B cell (primary cell): ENCODE measurements around the gene PAMR1. TPM values are rescaled to one million over a fixed set of nuclear protein-coding genes. Genes with fewer than 3 reads are reported as not detected.

Source experiments
- ATAC-seq: fragments of 200-7000 bp; cut with Tn5 transposase; one replicate; pipeline ENCODE4 v1.10.0; 2021; ENCODE audit warnings: low read depth, mild to moderate bottlenecking, moderate number of reproducible peaks, moderate library complexity
- CTCF ChIA-PET: fragments of 350-600 bp; sonication (Branson Sonifier 250); formaldehyde crosslinking; loops from one replicate; lab custom pipeline; 2021; ENCODE audit warnings: antibody characterized with exemption, inconsistent platforms; lab: Charles Lee
- POLR2A ChIA-PET: fragments of 350-600 bp; sonication (Branson Sonifier 250); formaldehyde crosslinking; loops from one replicate; lab custom pipeline; 2021; ENCODE audit warnings: antibody characterized with exemption; lab: Charles Lee
- DNase-seq: peaks from one replicate; pipeline ENCODE4 v3.0.0; 2013
- H2AFZ ChIP-seq: 2 replicates; pipeline ENCODE4 v1.6.1; 2012; ENCODE audit warnings: mild to moderate bottlenecking, low read depth, low read length; ENCODE audit not compliant: insufficient read depth, poor library complexity, severe bottlenecking
- H3K27ac ChIP-seq, 2 donors: 1 replicate in 1 of 2; 2 replicates in 1 of 2; pipeline ENCODE4 v1.5.1; 2012 to 2013; ENCODE audit warnings: low read length in 2 of 2, mild to moderate bottlenecking in 2 of 2, moderate library complexity in 1 of 2
- H3K27me3 ChIP-seq, 4 experiments: fragments of 200-600 bp in 1 of 4; sonication (generic) in 1 of 4; replicated peaks in 1 of 4; 1 replicate in 2 of 4; 2 replicates in 2 of 4; pipeline versions ENCODE4 v1.6.1 to v1.7.0; 2013 to 2016; ENCODE audit warnings: low read length in 3 of 4, mild to moderate bottlenecking in 2 of 4, mixed read lengths in 1 of 4, moderate library complexity in 1 of 4; ENCODE audit not compliant: insufficient read depth in 4 of 4, control insufficient read depth in 3 of 4; ENCODE audit errors: control extremely low read depth in 1 of 4
- H3K36me3 ChIP-seq, 2 experiments: replicated peaks in 1 of 2; 1 replicate in 1 of 2; 2 replicates in 1 of 2; pipeline versions ENCODE4 v1.6.1 to v1.7.1; 2013; ENCODE audit warnings: low read length in 1 of 2; ENCODE audit not compliant: insufficient read depth in 2 of 2, control insufficient read depth in 1 of 2; ENCODE audit errors: control extremely low read depth in 1 of 2, extremely low read depth in 1 of 2
- H3K4me1 ChIP-seq, 2 donors: fragments of 200-600 bp in 1 of 2; sonication (generic) in 1 of 2; 1 replicate in 1 of 2; 2 replicates in 1 of 2; pipeline versions ENCODE4 v1.5.1 to v1.6.1; 2013 to 2017; ENCODE audit warnings: low read length in 2 of 2; ENCODE audit not compliant: control insufficient read depth in 2 of 2, insufficient read depth in 2 of 2
- H3K4me2 ChIP-seq: replicated peaks from 2 replicates; pipeline ENCODE3; 2012; ENCODE audit warnings: mild to moderate bottlenecking, low read depth, low read length; ENCODE audit not compliant: poor library complexity, severe bottlenecking
- H3K4me3 ChIP-seq, 5 experiments: fragments of 200-600 bp in 1 of 5; sonication (generic) in 1 of 5; 1 replicate in 3 of 5; 2 replicates in 2 of 5; pipeline versions ENCODE4 v1.5.1 to v1.7.0; 2011 to 2016; ENCODE audit warnings: low read length in 4 of 5, mild to moderate bottlenecking in 4 of 5, low read depth in 2 of 5, control low read depth in 1 of 5, moderate library complexity in 1 of 5; ENCODE audit not compliant: insufficient read depth in 1 of 5; ENCODE audit errors: control extremely low read depth in 1 of 5, extremely low read depth in 1 of 5
- H3K79me2 ChIP-seq: fragments of 200-600 bp; sonication (generic); one replicate; pipeline ENCODE4 v1.6.0; 2016; ENCODE audit warnings: low read length; ENCODE audit not compliant: control insufficient read depth, insufficient read depth
- H3K9ac ChIP-seq: fragments of 200-600 bp; sonication (generic); 2 replicates; pipeline ENCODE4 v1.6.1; 2017; ENCODE audit warnings: mild to moderate bottlenecking, low read length, moderate library complexity
- H3K9me3 ChIP-seq, 3 donors: one replicate each; pipeline versions ENCODE4 v1.6.1 to v1.7.1; 2013; ENCODE audit warnings: low read length in 2 of 3; ENCODE audit not compliant: control insufficient read depth in 2 of 3, insufficient read depth in 1 of 3; ENCODE audit errors: control extremely low read depth in 1 of 3
- H4K20me1 ChIP-seq: 2 replicates; pipeline ENCODE4 v1.6.0; 2012; ENCODE audit warnings: mild to moderate bottlenecking, low read length; ENCODE audit not compliant: insufficient read depth, control insufficient read depth, poor library complexity, severe bottlenecking
- H3K27ac Mint-ChIP-seq: one replicate; pipeline ENCODE4 v1.8.0; 2021; ENCODE audit warnings: mixed read lengths
- H3K27me3 Mint-ChIP-seq: one replicate; pipeline ENCODE4 v1.8.0; 2021; ENCODE audit warnings: mixed read lengths
- H3K4me1 Mint-ChIP-seq: one replicate; pipeline ENCODE4 v1.8.0; 2021; ENCODE audit warnings: mixed read lengths
- H3K4me3 Mint-ChIP-seq: one replicate; pipeline ENCODE4 v1.8.0; 2021; ENCODE audit warnings: mixed read lengths
- H3K9me3 Mint-ChIP-seq: one replicate; pipeline ENCODE4 v1.8.0; 2022; ENCODE audit warnings: mixed read lengths; ENCODE audit not compliant: insufficient read depth
- EZH2 ChIP-seq: IDR thresholded peaks from 2 replicates; pipeline ENCODE4 v1.6.1; 2012; ENCODE audit warnings: borderline replicate concordance, low read depth, mild to moderate bottlenecking, moderate library complexity, low read length; ENCODE audit not compliant: insufficient read depth, poor library complexity, severe bottlenecking
- WGBS: methylation state at CpG from one replicate; pipeline ENCODE4 v1.1.5; 2013; ENCODE audit warnings: missing lambda C conversion rate; ENCODE audit not compliant: insufficient coverage; 5-methylcytosine and 5-hydroxymethylcytosine counted together
- intact Hi-C: fragments of 100-400 bp; cut with micrococcal nuclease; formaldehyde crosslinking; loops from one replicate; pipeline ENCODE4 v1.10.0; 2022
- polyA plus RNA-seq: library from polyadenylated mRNA; depleted of rRNA; stranded (reverse); fragments of >200 nt; gene quantifications from 2 replicates; pipeline ENCODE4 v1.2.3, GENCODE V29; 2012
- total RNA-seq, 2 donors: library from RNA; stranded (reverse); fragments of 120-200 nt in 1 of 2; gene quantifications; 1 replicate in 1 of 2; 2 replicates in 1 of 2; pipeline versions ENCODE4 v1.2.3 to v1.2.4, GENCODE V29; 2013 to 2022
- TF ChIP-seq, protein P1 (sequence below): fragments of 200-600 bp; IDR thresholded peaks from one replicate; pipeline ENCODE4 v1.8.0; 2022; ENCODE audit warnings: antibody characterized with exemption, mild to moderate bottlenecking

PAMR1 gene
- total and polyA plus RNA-seq, 2 donors (not counting 1 experiment from before 2014, with no cell fraction given) = not detected

DNA sequence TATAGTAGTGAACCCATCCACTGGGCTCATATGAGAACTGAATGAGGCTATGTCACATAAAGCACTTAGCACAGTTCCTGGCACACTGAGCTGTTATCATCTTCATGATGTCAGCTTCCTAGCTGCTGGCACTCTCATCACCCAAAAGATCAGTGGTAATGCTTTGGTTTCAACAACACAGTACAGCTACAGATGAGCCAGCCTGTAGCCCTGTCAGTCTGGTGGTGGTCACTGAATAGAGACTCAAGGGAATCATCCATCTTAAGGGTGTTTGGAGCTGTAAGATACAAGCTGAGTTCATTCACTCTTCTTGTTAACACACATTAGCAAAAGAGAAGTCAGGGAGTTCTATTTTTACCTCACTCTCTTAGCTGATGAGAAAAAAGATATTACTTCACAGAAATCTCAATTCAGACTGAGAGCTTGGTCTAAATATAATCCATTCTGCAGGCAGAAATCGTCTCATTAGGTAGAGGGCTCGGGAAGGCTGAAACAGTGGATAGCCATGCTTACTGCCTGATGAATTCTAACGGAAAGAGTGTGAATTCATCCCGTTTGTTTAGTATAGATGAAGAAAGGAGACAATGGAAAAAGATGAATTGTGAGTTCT lies 99.7 kb downstream of the PAMR1 start:
- ChIA-PET CTCF (interaction anchor here (1.5 kb wide), 1 partner anchor 9 kb away, joined by 3 read pairs; no protein-coding TSS in a partner anchor), POLR2A (no interaction called here)
- H3K27me3 Mint-ChIP-seq = peaks cover 68% of the 10 kb centered on the region
- no peak for DNase-seq
- no peak overlapping the region for H3K4me2 ChIP-seq
- peaks cover 0 to 51% (median 22%) of the 10 kb centered on the region in 4 experiments for H3K27me3 ChIP-seq
- TF ChIP-seq EZH2 = no peak
- TF ChIP-seq, protein P1, sequence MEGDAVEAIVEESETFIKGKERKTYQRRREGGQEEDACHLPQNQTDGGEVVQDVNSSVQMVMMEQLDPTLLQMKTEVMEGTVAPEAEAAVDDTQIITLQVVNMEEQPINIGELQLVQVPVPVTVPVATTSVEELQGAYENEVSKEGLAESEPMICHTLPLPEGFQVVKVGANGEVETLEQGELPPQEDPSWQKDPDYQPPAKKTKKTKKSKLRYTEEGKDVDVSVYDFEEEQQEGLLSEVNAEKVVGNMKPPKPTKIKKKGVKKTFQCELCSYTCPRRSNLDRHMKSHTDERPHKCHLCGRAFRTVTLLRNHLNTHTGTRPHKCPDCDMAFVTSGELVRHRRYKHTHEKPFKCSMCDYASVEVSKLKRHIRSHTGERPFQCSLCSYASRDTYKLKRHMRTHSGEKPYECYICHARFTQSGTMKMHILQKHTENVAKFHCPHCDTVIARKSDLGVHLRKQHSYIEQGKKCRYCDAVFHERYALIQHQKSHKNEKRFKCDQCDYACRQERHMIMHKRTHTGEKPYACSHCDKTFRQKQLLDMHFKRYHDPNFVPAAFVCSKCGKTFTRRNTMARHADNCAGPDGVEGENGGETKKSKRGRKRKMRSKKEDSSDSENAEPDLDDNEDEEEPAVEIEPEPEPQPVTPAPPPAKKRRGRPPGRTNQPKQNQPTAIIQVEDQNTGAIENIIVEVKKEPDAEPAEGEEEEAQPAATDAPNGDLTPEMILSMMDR = no peak
- peaks cover 2% of the 10 kb centered on the region for H3K4me1 Mint-ChIP-seq
- no peaks in the 10 kb centered on the region for H3K9me3 ChIP-seq
- H2AFZ ChIP-seq = no peak overlapping the region
- no peaks in the 10 kb centered on the region for H4K20me1 ChIP-seq
- H3K4me3 Mint-ChIP-seq = no peak overlapping the region
- H3K27ac Mint-ChIP-seq = no peak overlapping the region
- no peaks in the 10 kb centered on the region for H3K4me1 ChIP-seq
- no peak overlapping the region for H3K9ac ChIP-seq
- ATAC-seq = no peak
- H3K36me3 ChIP-seq = no peaks in the 10 kb centered on the region
- H3K4me3 ChIP-seq = no peak overlapping the region
- H3K27ac ChIP-seq = no peak overlapping the region
- intact Hi-C loops = no loop called here
- H3K79me2 ChIP-seq = no peaks in the 10 kb centered on the region
- 85% methylated on average over 3 of the region's 4 CpGs for WGBS
- H3K9me3 Mint-ChIP-seq = no peaks in the 10 kb centered on the region

DNA sequence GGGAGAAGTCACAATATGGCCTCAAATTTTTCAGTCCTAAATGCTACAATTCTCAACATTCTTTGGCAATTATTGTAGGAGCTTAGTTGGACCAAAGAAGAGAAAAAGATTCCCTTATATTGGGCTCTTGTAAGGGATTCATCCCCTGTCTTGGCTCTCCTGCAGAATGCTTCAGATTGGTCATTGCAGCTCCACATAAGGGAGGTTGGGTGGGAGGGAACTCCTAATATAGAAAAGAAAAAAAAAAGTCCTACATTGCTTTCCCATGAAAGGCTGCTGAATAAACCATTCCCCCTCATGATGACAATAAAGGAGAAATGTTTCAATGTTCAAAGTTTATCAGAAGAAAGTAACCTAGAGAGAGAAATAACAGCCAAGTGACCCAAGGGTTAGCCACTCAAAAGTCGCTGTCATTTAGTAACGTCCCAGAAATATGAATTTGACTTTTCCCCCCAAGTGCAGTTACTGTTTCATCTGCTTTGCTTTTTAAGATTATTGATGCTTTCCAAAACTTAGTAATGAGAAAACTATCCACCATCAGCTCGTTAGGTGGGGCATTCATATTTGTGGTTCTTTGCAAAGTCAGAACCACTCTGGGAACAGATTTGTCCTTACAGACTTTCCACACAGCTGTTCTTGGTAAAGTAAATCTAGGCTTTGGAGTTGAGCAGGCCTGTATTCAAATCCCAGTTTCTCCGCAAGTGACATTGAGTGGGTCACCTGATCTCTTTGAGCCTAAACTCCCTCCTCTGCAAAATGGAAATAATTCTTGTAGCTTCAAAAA lies 101.1 kb downstream of the PAMR1 start:
- no peak for ATAC-seq
- H3K4me1 ChIP-seq = peaks cover 11 to 13% of the 10 kb centered on the region in 2 donors
- H3K4me2 ChIP-seq = no peak overlapping the region
- no peak overlapping the region for H3K4me3 ChIP-seq
- POLR2A ChIA-PET = no interaction called here
- H3K36me3 ChIP-seq = no peaks in the 10 kb centered on the region
- Mint-ChIP-seq H3K27me3 (peaks cover 68% of the 10 kb centered on the region), H3K4me3 (no peak overlapping the region), H3K9me3 (no peaks in the 10 kb centered on the region), H3K27ac (no peak overlapping the region), H3K4me1 (peaks cover 10% of the 10 kb centered on the region)
- H2AFZ ChIP-seq = no peak overlapping the region
- WGBS = no CpG with 5 or more reads among the region's 4 CpGs
- no peak for TF ChIP-seq EZH2
- TF ChIP-seq, protein P1 = no peak
- no peak for DNase-seq
- H3K79me2 ChIP-seq = no peaks in the 10 kb centered on the region
- no peaks in the 10 kb centered on the region for H4K20me1 ChIP-seq
- CTCF ChIA-PET = interaction anchor here (0.5 to 1.5 kb wide), 3 partner anchors 11 to 407 kb away, joined by 3 to 4 read pairs (median 3); no protein-coding TSS in a partner anchor
- no peaks in the 10 kb centered on the region for H3K9me3 ChIP-seq
- intact Hi-C loops = no loop called here
- H3K9ac ChIP-seq = no peak overlapping the region
- H3K27me3 ChIP-seq = peaks cover 0 to 62% (median 28%) of the 10 kb centered on the region in 4 experiments
- H3K27ac ChIP-seq = no peak overlapping the region
